Right cardiac atrium (tissue), 5 donors: ENCODE data around the gene SCAF11. TPM values are rescaled to one million over a fixed set of nuclear protein-coding genes. Genes with fewer than 3 reads are reported as not detected.

ENCODE experiments used
- ATAC-seq, 2 donors: fragments of 200-7000 bp; cut with Tn5 transposase; one replicate each; pipeline versions ENCODE4 v1.8.0 to v1.9.1; 2020; ENCODE audit warnings: moderate library complexity in 2 of 2, mild to moderate bottlenecking in 1 of 2
- DNase-seq, 3 donors: peaks; one replicate each; pipeline ENCODE4 v3.0.0-alpha.2; 2020
- H3K27ac ChIP-seq: one replicate; pipeline ENCODE4 v1.5.1; 2013; ENCODE audit warnings: mild to moderate bottlenecking, low read length, control low read depth, moderate library complexity
- H3K27me3 ChIP-seq: one replicate; pipeline ENCODE4 v1.6.1; 2013; ENCODE audit not compliant: control insufficient read depth, insufficient read depth
- H3K4me1 ChIP-seq: one replicate; pipeline ENCODE4 v1.6.1; 2013; ENCODE audit warnings: low read length; ENCODE audit not compliant: control insufficient read depth, insufficient read depth
- H3K4me3 ChIP-seq: one replicate; pipeline ENCODE4 v1.5.1; 2013; ENCODE audit warnings: low read length, control low read depth
- H3K9me3 ChIP-seq: one replicate; pipeline ENCODE4 v1.6.1; 2013; ENCODE audit warnings: low read length; ENCODE audit not compliant: control insufficient read depth
- WGBS: extraction: QIAGEN DNeasy Blood & Tissue Kit; methylation state at CpG from one replicate; pipeline ENCODE4 v1.1.7; 2013; 5-methylcytosine and 5-hydroxymethylcytosine counted together
- intact Hi-C, 4 donors: fragments of 100-400 bp; cut with DNase I; formaldehyde crosslinking; loops; one replicate each; pipeline versions ENCODE4 v1.11.0 to v1.14.0; 2022 to 2023
- polyA plus RNA-seq: library from polyadenylated mRNA; stranded (reverse); fragments of 200-250 nt; gene quantifications from one replicate; pipeline ENCODE4 v1.2.3, GENCODE V29; 2013
- total RNA-seq, 4 donors: library from RNA; stranded (reverse); fragmentation: NEBNext Ultra II Directional; extraction: Animal tissue kit (Norgen Biotek cat#: 25700); gene quantifications; one replicate each; pipeline ENCODE4 v1.2.1, GENCODE V29; 2021
- donor health status: healthy with polysubstance abuse.
- donor health status: DM: no; HTN: yes; CAD: no.
- donor health status: DM: no; HTN: no; CAD: no.
- donor health status: DM: no; HTN: yes; CAD: no; lungs with severe emphysema.
- donor health status: DM: yes; HTN: yes; CAD: no.

Gene SCAF11
- total and polyA plus RNA-seq, 5 donors = 23.5 to 93.7 (median 82.3) TPM

- Histone ChIP-seq H3K4me1 (peaks cover 4% of the 10 kb centered on the region), H3K27ac (no peak overlapping the region)
- no peak for ATAC-seq
Measured at GRCh38 chr12:45959025-45959424, 31.3 kb downstream of the SCAF11 start.

DNA sequence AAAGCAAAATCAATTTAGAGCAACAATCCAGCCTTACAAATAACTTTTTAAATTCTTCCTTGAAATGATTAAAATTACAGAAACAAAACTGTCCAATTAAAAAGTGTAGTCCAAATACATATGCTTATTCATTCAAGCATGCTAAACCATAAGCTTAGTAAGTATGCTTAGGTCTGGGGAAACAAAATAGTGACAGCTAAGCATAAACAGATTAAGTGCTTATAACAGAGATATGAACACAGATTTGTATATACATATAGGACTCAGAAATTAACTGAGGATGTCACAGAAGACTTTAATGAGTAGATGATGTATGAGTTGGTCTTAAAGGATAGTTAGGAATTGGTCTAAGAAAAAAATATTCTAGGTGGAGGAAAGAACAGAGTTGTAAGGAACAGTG, 41.8 kb downstream of the SCAF11 start:
- ATAC-seq = no peak
- Histone ChIP-seq H3K4me1 (no peaks in the 10 kb centered on the region), H3K27me3 (no peaks in the 10 kb centered on the region), H3K9me3 (no peaks in the 10 kb centered on the region), H3K27ac (no peak overlapping the region), H3K4me3 (no peak overlapping the region)
- intact Hi-C loops = no loop called here
- DNase-seq = no peak

More at GRCh38 chr12:45959025-45959424, 31.3 kb downstream of the SCAF11 start:
- H3K9me3 ChIP-seq = no peaks in the 10 kb centered on the region
- WGBS = 83% methylated on average over 5 of the region's 5 CpGs
- no peaks in the 10 kb centered on the region for H3K27me3 ChIP-seq
- no peak overlapping the region for H3K4me3 ChIP-seq
- intact Hi-C loops = no loop called here
- no peak for DNase-seq

DNA sequence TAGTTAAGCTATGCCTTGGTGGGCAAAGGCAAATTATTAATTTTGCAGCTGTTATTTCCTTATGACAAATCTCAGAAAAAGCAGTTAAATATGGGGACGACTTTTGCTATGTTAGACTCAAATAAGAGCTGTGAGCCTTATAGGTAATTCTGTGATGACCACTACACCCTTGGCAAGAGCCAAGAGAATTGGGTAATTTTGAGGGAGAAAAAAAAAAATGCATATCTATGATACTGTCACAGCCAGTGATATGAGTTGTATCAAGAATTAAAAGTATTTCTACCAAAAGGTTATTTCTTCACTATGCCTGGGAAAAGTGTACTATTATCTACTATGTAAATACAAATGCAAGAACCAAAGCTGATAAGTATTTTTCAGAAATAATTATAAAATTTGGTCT, 43.9 kb downstream of the SCAF11 start:
- H3K4me3 ChIP-seq = no peak overlapping the region
- H3K4me1 ChIP-seq = no peaks in the 10 kb centered on the region
- no peak for DNase-seq
- H3K27ac ChIP-seq = no peak overlapping the region
- no peaks in the 10 kb centered on the region for H3K9me3 ChIP-seq
- no peaks in the 10 kb centered on the region for H3K27me3 ChIP-seq
- no peak for ATAC-seq
- intact Hi-C loops = no loop called here
- 86% methylated on average over 1 of the region's 1 CpG for WGBS

DNA sequence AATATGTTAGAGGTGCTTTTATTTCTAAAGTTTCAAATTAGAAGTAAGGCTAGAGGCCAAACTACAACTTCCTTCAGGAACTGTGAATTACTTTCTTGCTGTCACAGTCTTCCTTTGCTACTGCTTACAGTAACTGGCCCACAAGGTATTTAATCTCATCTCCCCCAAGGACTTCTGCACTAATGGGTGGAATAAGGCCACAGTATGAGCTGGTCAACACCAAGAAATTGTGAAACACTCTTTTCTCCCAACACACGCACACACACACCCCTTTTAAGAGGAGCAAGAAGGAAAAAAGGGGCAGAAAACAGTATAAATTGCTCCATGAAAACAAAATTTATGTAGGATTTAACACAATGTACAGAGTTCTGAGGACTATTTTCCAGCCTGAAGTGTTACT, 45.6 kb downstream of the SCAF11 start:
- Histone ChIP-seq H3K27me3 (no peaks in the 10 kb centered on the region), H3K9me3 (no peaks in the 10 kb centered on the region), H3K4me3 (no peak overlapping the region), H3K27ac (no peak overlapping the region), H3K4me1 (no peaks in the 10 kb centered on the region)
- WGBS = 75% methylated on average over 1 of the region's 1 CpG
- intact Hi-C loops = no loop called here
- ATAC-seq = no peak
- DNase-seq = no peak

DNA sequence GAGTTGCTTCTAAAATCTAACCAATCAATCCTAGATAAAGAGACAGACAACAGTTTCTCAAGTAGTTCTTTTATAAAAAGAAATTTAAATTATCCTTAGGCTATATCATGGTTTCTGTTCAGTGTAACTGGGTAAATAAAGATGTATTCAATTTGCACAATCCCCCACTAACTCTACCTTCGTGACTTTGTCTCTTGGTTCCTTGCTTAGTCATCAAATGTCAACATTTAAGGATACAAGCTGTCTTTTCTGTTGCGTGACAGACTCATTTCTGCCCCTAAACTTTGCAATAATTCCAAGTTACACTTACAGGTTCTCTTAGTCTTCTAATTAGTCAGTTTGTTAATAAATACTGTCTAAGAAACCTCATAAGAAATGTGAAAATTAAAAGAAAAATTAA, 50.6 kb downstream of the SCAF11 start:
- DNase-seq (no peak), ATAC-seq (no peak)
- no peaks in the 10 kb centered on the region for H3K4me1 ChIP-seq
- H3K4me3 ChIP-seq = no peak overlapping the region
- intact Hi-C loops = no loop called here
- H3K27ac ChIP-seq = no peak overlapping the region
- no peaks in the 10 kb centered on the region for H3K9me3 ChIP-seq
- WGBS = 95% methylated on average over 2 of the region's 2 CpGs
- no peaks in the 10 kb centered on the region for H3K27me3 ChIP-seq

DNA sequence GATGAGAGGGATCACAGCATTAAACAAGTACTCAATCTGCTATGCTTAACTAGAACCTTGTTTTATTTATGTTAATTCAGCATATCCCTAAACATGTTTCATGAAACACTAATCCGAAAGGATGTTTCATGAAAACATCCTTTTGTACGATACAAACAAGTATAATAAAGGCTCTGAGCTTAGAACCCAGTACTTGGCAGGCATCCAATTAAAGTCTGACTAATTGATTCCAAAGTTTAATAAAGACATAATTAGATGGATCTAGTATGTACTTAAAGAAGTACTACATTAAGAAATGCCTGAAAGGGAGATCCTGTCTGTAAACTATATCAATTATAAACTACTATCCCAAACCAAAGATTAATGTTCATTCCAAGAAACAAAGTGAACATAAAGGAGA, 51.8 kb downstream of the SCAF11 start:
- Histone ChIP-seq H3K27me3 (no peaks in the 10 kb centered on the region), H3K4me3 (no peak overlapping the region), H3K4me1 (no peaks in the 10 kb centered on the region), H3K27ac (no peak overlapping the region), H3K9me3 (no peaks in the 10 kb centered on the region)
- intact Hi-C loops = no loop called here
- ATAC-seq = no peak
- WGBS = 76% methylated on average over 2 of the region's 2 CpGs
- no peak for DNase-seq

- Histone ChIP-seq H3K9me3 (no peaks in the 10 kb centered on the region), H3K4me3 (no peak overlapping the region), H3K4me1 (no peaks in the 10 kb centered on the region), H3K27me3 (no peaks in the 10 kb centered on the region), H3K27ac (no peak overlapping the region)
- no peak for ATAC-seq
- 32% methylated on average over 1 of the region's 1 CpG for WGBS
- intact Hi-C loops = no loop called here
- no peak for DNase-seq
Measured at GRCh38 chr12:45934956-45935355, 55.4 kb downstream of the SCAF11 start.

DNA sequence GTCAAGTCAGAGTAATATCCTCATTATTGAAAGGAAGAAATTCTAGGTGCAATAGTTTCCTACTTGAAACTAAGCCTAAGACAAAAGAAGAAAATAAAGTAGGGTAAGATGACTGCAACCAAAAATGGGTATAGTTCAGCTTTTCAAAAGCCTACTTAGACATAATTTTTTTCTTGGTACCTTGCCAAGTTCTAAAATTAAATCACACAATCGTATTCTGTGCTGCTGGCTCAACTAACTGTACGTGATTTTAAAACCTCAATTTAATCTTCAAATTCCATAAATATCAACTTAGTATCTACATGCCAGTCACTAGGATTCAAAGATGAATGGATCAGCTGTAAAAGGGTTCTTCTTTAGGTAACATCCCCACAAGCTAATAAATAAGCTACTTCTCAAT, 56.9 kb downstream of the SCAF11 start:
- intact Hi-C loops = no loop called here
- no peak overlapping the region for H3K27ac ChIP-seq
- no peaks in the 10 kb centered on the region for H3K9me3 ChIP-seq
- DNase-seq = no peak
- no peak overlapping the region for H3K4me3 ChIP-seq
- no peaks in the 10 kb centered on the region for H3K4me1 ChIP-seq
- no peak for ATAC-seq
- no peaks in the 10 kb centered on the region for H3K27me3 ChIP-seq
- 12% methylated on average over 2 of the region's 2 CpGs for WGBS

DNA sequence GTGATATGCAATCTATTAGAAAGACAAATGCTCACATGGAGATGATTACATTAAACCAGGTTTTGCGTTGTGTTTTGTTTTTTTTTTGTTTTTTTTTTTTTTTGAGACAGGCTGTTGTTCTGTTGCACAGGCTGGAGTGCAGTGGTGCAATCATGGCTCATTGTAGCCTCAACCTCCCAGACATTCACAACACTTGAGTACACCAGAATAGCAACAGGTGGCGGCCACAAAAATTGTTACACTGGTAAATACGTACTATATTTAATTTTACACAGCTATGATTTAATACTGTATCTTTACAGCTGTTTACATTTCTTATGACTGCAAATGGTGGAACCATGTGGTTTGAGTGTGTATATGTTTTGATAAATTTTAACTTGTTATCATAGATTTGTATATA, 60.0 kb downstream of the SCAF11 start:
- WGBS = 91% methylated on average over 3 of the region's 3 CpGs
- Histone ChIP-seq H3K4me3 (no peak overlapping the region), H3K4me1 (no peaks in the 10 kb centered on the region), H3K27ac (no peak overlapping the region), H3K9me3 (no peaks in the 10 kb centered on the region), H3K27me3 (no peaks in the 10 kb centered on the region)
- intact Hi-C loops = no loop called here
- ATAC-seq = no peak
- no peak for DNase-seq

DNA sequence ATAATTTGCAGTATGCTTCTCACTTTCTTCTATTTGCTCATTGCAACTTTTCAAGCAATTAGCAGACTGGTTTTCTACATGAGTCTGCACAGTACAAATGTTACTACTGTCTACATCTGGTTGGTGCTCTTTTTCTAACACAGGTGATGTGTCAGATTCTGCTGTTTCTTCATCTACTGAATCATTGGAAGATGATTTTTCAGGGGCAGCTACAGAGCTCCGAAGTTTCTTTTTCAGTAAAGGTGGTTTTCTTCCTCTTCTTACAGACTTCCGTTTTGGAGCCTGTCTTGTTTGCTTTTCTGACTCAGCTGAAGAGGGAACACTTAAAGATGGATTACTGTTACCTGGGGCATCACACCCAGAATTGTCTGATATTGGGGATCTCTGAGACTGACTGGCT, 62.1 kb downstream of the SCAF11 start:
- intact Hi-C loops = no loop called here
- no peaks in the 10 kb centered on the region for H3K27me3 ChIP-seq
- ATAC-seq (no peak), DNase-seq (no peak)
- no peaks in the 10 kb centered on the region for H3K9me3 ChIP-seq
- no peaks in the 10 kb centered on the region for H3K4me1 ChIP-seq
- H3K4me3 ChIP-seq = no peak overlapping the region
- no peak overlapping the region for H3K27ac ChIP-seq
- 85% methylated on average over 2 of the region's 2 CpGs for WGBS

DNA sequence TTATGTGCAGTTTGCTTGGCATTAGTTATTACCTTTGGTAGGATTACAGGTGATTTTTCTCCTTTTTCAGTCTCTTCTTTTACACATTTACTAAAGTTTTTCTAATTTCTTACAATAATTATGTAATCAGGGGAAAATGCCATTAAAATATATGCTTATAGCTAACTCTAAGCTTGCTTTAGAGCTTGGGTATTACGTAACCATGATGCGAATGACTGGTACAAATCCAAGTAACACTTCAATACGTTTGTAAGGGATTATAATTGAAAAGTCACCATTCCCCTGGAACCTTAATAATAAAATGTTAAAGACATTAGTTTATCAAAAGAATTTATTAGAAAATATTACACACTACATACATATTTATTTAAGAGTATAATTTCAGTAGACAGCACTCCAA, 71.6 kb downstream of the SCAF11 start:
- no peak for ATAC-seq
- Histone ChIP-seq H3K27ac (no peak overlapping the region), H3K4me1 (no peaks in the 10 kb centered on the region), H3K9me3 (no peaks in the 10 kb centered on the region), H3K27me3 (no peaks in the 10 kb centered on the region), H3K4me3 (no peak overlapping the region)
- intact Hi-C loops = no loop called here
- 85% methylated on average over 3 of the region's 3 CpGs for WGBS
- DNase-seq = no peak

DNA sequence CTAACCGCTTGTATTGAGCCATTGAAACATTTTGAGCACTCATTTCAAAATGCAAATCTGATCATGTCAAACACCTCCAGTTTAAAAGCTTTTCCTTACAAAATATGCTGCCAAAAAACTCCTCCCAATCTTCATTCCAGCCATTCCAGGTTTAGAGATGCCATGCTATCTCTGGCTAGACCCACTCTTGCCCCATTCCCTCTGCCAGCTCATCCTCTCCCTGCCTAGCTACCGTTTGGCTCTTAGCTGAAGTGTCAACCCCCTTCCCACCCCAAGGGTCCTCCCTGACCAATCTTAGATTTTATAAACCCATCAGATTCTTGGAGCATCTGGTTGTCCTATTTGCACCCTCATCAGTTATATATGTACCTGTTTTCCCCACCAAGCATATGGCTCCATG, 75.0 kb downstream of the SCAF11 start:
- DNase-seq = no peak
- Histone ChIP-seq H3K27ac (no peak overlapping the region), H3K9me3 (no peaks in the 10 kb centered on the region), H3K27me3 (no peaks in the 10 kb centered on the region), H3K4me1 (no peaks in the 10 kb centered on the region), H3K4me3 (no peak overlapping the region)
- 86% methylated on average over 2 of the region's 2 CpGs for WGBS
- intact Hi-C loops = no loop called here
- ATAC-seq = no peak
